B cell (primary cell): Measurements from ENCODE around the gene FRYL. TPM values are rescaled to one million over a fixed set of nuclear protein-coding genes. Genes with fewer than 3 reads are reported as not detected.

Experiments
- ATAC-seq: fragments of 200-7000 bp; cut with Tn5 transposase; one replicate; pipeline ENCODE4 v1.10.0; 2021; ENCODE audit warnings: low read depth, mild to moderate bottlenecking, moderate number of reproducible peaks, moderate library complexity
- CTCF ChIA-PET: fragments of 350-600 bp; sonication (Branson Sonifier 250); formaldehyde crosslinking; loops from one replicate; lab custom pipeline; 2021; ENCODE audit warnings: antibody characterized with exemption, inconsistent platforms; lab: Charles Lee
- POLR2A ChIA-PET: fragments of 350-600 bp; sonication (Branson Sonifier 250); formaldehyde crosslinking; loops from one replicate; lab custom pipeline; 2021; ENCODE audit warnings: antibody characterized with exemption; lab: Charles Lee
- DNase-seq: peaks from one replicate; pipeline ENCODE4 v3.0.0; 2013
- H2AFZ ChIP-seq: 2 replicates; pipeline ENCODE4 v1.6.1; 2012; ENCODE audit warnings: mild to moderate bottlenecking, low read depth, low read length; ENCODE audit not compliant: insufficient read depth, poor library complexity, severe bottlenecking
- H3K27ac ChIP-seq, 2 donors: 1 replicate in 1 of 2; 2 replicates in 1 of 2; pipeline ENCODE4 v1.5.1; 2012 to 2013; ENCODE audit warnings: low read length in 2 of 2, mild to moderate bottlenecking in 2 of 2, moderate library complexity in 1 of 2
- H3K27me3 ChIP-seq, 4 experiments: fragments of 200-600 bp in 1 of 4; sonication (generic) in 1 of 4; replicated peaks in 1 of 4; 1 replicate in 2 of 4; 2 replicates in 2 of 4; pipeline versions ENCODE4 v1.6.1 to v1.7.0; 2013 to 2016; ENCODE audit warnings: low read length in 3 of 4, mild to moderate bottlenecking in 2 of 4, mixed read lengths in 1 of 4, moderate library complexity in 1 of 4; ENCODE audit not compliant: insufficient read depth in 4 of 4, control insufficient read depth in 3 of 4; ENCODE audit errors: control extremely low read depth in 1 of 4
- H3K36me3 ChIP-seq, 2 experiments: replicated peaks in 1 of 2; 1 replicate in 1 of 2; 2 replicates in 1 of 2; pipeline versions ENCODE4 v1.6.1 to v1.7.1; 2013; ENCODE audit warnings: low read length in 1 of 2; ENCODE audit not compliant: insufficient read depth in 2 of 2, control insufficient read depth in 1 of 2; ENCODE audit errors: control extremely low read depth in 1 of 2, extremely low read depth in 1 of 2
- H3K4me1 ChIP-seq, 2 donors: fragments of 200-600 bp in 1 of 2; sonication (generic) in 1 of 2; 1 replicate in 1 of 2; 2 replicates in 1 of 2; pipeline versions ENCODE4 v1.5.1 to v1.6.1; 2013 to 2017; ENCODE audit warnings: low read length in 2 of 2; ENCODE audit not compliant: control insufficient read depth in 2 of 2, insufficient read depth in 2 of 2
- H3K4me2 ChIP-seq: replicated peaks from 2 replicates; pipeline ENCODE3; 2012; ENCODE audit warnings: mild to moderate bottlenecking, low read depth, low read length; ENCODE audit not compliant: poor library complexity, severe bottlenecking
- H3K4me3 ChIP-seq, 5 experiments: fragments of 200-600 bp in 1 of 5; sonication (generic) in 1 of 5; 1 replicate in 3 of 5; 2 replicates in 2 of 5; pipeline versions ENCODE4 v1.5.1 to v1.7.0; 2011 to 2016; ENCODE audit warnings: low read length in 4 of 5, mild to moderate bottlenecking in 4 of 5, low read depth in 2 of 5, control low read depth in 1 of 5, moderate library complexity in 1 of 5; ENCODE audit not compliant: insufficient read depth in 1 of 5; ENCODE audit errors: control extremely low read depth in 1 of 5, extremely low read depth in 1 of 5
- H3K79me2 ChIP-seq: fragments of 200-600 bp; sonication (generic); one replicate; pipeline ENCODE4 v1.6.0; 2016; ENCODE audit warnings: low read length; ENCODE audit not compliant: control insufficient read depth, insufficient read depth
- H3K9ac ChIP-seq: fragments of 200-600 bp; sonication (generic); 2 replicates; pipeline ENCODE4 v1.6.1; 2017; ENCODE audit warnings: mild to moderate bottlenecking, low read length, moderate library complexity
- H3K9me3 ChIP-seq, 3 donors: one replicate each; pipeline versions ENCODE4 v1.6.1 to v1.7.1; 2013; ENCODE audit warnings: low read length in 2 of 3; ENCODE audit not compliant: control insufficient read depth in 2 of 3, insufficient read depth in 1 of 3; ENCODE audit errors: control extremely low read depth in 1 of 3
- H4K20me1 ChIP-seq: 2 replicates; pipeline ENCODE4 v1.6.0; 2012; ENCODE audit warnings: mild to moderate bottlenecking, low read length; ENCODE audit not compliant: insufficient read depth, control insufficient read depth, poor library complexity, severe bottlenecking
- H3K27ac Mint-ChIP-seq: one replicate; pipeline ENCODE4 v1.8.0; 2021; ENCODE audit warnings: mixed read lengths
- H3K27me3 Mint-ChIP-seq: one replicate; pipeline ENCODE4 v1.8.0; 2021; ENCODE audit warnings: mixed read lengths
- H3K4me1 Mint-ChIP-seq: one replicate; pipeline ENCODE4 v1.8.0; 2021; ENCODE audit warnings: mixed read lengths
- H3K4me3 Mint-ChIP-seq: one replicate; pipeline ENCODE4 v1.8.0; 2021; ENCODE audit warnings: mixed read lengths
- H3K9me3 Mint-ChIP-seq: one replicate; pipeline ENCODE4 v1.8.0; 2022; ENCODE audit warnings: mixed read lengths; ENCODE audit not compliant: insufficient read depth
- CTCF ChIP-seq: fragments of 200-600 bp; IDR thresholded peaks from one replicate; pipeline ENCODE4 v1.8.0; 2022; ENCODE audit warnings: antibody characterized with exemption, mild to moderate bottlenecking
- EZH2 ChIP-seq: IDR thresholded peaks from 2 replicates; pipeline ENCODE4 v1.6.1; 2012; ENCODE audit warnings: borderline replicate concordance, low read depth, mild to moderate bottlenecking, moderate library complexity, low read length; ENCODE audit not compliant: insufficient read depth, poor library complexity, severe bottlenecking
- WGBS: methylation state at CpG from one replicate; pipeline ENCODE4 v1.1.5; 2013; ENCODE audit warnings: missing lambda C conversion rate; ENCODE audit not compliant: insufficient coverage; 5-methylcytosine and 5-hydroxymethylcytosine counted together
- intact Hi-C: fragments of 100-400 bp; cut with micrococcal nuclease; formaldehyde crosslinking; loops from one replicate; pipeline ENCODE4 v1.10.0; 2022
- polyA plus RNA-seq: library from polyadenylated mRNA; depleted of rRNA; stranded (reverse); fragments of >200 nt; gene quantifications from 2 replicates; pipeline ENCODE4 v1.2.3, GENCODE V29; 2012
- total RNA-seq, 2 donors: library from RNA; stranded (reverse); fragments of 120-200 nt in 1 of 2; gene quantifications; 1 replicate in 1 of 2; 2 replicates in 1 of 2; pipeline versions ENCODE4 v1.2.3 to v1.2.4, GENCODE V29; 2013 to 2022

Gene FRYL
- total and polyA plus RNA-seq, 2 donors (not counting 1 experiment from before 2014, with no cell fraction given): 15.5 to 138 TPM

- Mint-ChIP-seq H3K27ac (no peak overlapping the region), H3K27me3 (no peaks in the 10 kb centered on the region), H3K4me1 (no peaks in the 10 kb centered on the region), H3K4me3 (no peak overlapping the region), H3K9me3 (no peaks in the 10 kb centered on the region)
- 92% methylated on average over 2 of the region's 5 CpGs for WGBS
- Histone ChIP-seq H2AFZ (no peak overlapping the region), H3K4me1 (no peaks in the 10 kb centered on the region), H3K27ac (no peak overlapping the region), H3K9ac (no peak overlapping the region), H3K79me2 (no peaks in the 10 kb centered on the region), H3K27me3 (no peaks in the 10 kb centered on the region), H4K20me1 (no peaks in the 10 kb centered on the region), H3K4me2 (no peak overlapping the region), H3K36me3 (peaks cover 16 to 40% of the 10 kb centered on the region in 2 experiments), H3K9me3 (no peaks in the 10 kb centered on the region), H3K4me3 (no peak overlapping the region)
- ChIA-PET POLR2A (no interaction called here), CTCF (interaction anchor here (0.7 kb wide), 1 partner anchor 31 kb away, joined by 3 read pairs; no protein-coding TSS in a partner anchor)
- DNase-seq: no peak
- TF ChIP-seq EZH2 (no peak), CTCF (no peak)
- ATAC-seq: no peak
- intact Hi-C loops: no loop called here
These were observed 156.8 kb downstream of the FRYL start for GRCh38 chr4:48623182-48623780.

- intact Hi-C loops: no loop called here
- H3K36me3 ChIP-seq: peaks cover 19 to 49% of the 10 kb centered on the region in 2 experiments
- no peak overlapping the region for H2AFZ ChIP-seq
- H3K4me1 Mint-ChIP-seq: no peaks in the 10 kb centered on the region
- H3K9me3 Mint-ChIP-seq: no peaks in the 10 kb centered on the region
- no peaks in the 10 kb centered on the region for H3K4me1 ChIP-seq
- peaks cover 0 to 2% (median 0%) of the 10 kb centered on the region in 3 donors for H3K9me3 ChIP-seq
- no peaks in the 10 kb centered on the region for H3K79me2 ChIP-seq
- no peak overlapping the region for H3K27ac ChIP-seq
- H3K27me3 ChIP-seq: no peaks in the 10 kb centered on the region
- TF ChIP-seq CTCF (no peak), EZH2 (no peak)
- H3K4me2 ChIP-seq: no peak overlapping the region
- CTCF ChIA-PET: no interaction called here
- no peak overlapping the region for H3K4me3 ChIP-seq
- H4K20me1 ChIP-seq: no peaks in the 10 kb centered on the region
- WGBS: no CpG with 5 or more reads among the region's 2 CpGs
- H3K9ac ChIP-seq: no peak overlapping the region
- no peak overlapping the region for H3K4me3 Mint-ChIP-seq
- ATAC-seq: no peak
- no peak for DNase-seq
- no peaks in the 10 kb centered on the region for H3K27me3 Mint-ChIP-seq
- H3K27ac Mint-ChIP-seq: no peak overlapping the region
- POLR2A ChIA-PET: no interaction called here
These were observed 159.2 kb downstream of the FRYL start for GRCh38 chr4:48620831-48621230.
